ENCODE results near the gene GUSB. TPM values are rescaled to one million over a fixed set of nuclear protein-coding genes. Genes with fewer than 3 reads are reported as not detected.
"Not testable (repeated sequence)": the region's sequence is repeated elsewhere in the genome, so short reads cannot be mapped to it uniquely, and the experiment has no call there.

The GUSB gene
- total and polyA plus RNA-seq, 2 donors (not counting 1 experiment from before 2014, with no cell fraction given), result 21.8 to 42.6 TPM

DNA sequence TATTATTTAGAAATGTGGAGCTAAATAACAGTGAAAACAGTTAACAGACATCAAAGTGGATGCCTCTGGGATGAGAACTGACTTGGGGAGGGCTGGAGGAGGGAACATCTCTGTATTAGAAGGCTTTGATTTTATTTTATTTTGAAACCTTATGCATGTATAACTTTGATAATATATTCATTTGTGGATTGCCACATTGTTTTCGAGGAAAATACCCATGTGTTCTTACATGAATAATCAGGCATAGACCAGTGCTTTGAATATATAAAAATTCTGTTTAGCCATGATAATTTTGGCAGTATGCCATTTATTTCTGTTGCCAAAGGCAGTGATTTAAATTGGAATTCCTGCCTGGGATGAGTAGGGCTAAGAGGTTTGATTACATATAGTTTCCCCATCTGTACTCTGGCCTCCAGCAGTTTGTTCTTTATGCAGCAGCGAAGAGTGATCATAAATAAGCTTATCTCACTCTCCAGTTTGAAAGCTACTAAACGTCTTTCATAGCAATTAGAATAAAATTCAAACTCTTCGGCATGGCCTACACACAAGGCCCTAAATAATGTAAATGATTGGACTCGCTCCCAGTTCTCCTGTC, 18.9 kb upstream of the GUSB start:
- H3K4me1 ChIP-seq (ENCODE audit: control insufficient read depth, extremely low read depth, insufficient read depth, low read length); H3K9me3 ChIP-seq (ENCODE audit: control insufficient read depth, insufficient read depth, low read depth, low read length); H2AFZ ChIP-seq (ENCODE audit: low read length); H3K4me3 ChIP-seq (replicated peaks in 1 of 4; ENCODE audit: control extremely low read depth in 1 of 4, insufficient read depth in 1 of 4, low read depth in 3 of 4, low read length in 4 of 4); H3K36me3 ChIP-seq (ENCODE audit: control insufficient read depth, insufficient read depth, low read length); H3K27ac ChIP-seq (ENCODE audit: insufficient read depth, low read length); DNase-seq (ENCODE audit: low read depth in 2 of 2); H3K4me2 ChIP-seq (ENCODE audit: extremely low read depth, insufficient read depth, low read length); H4K20me1 ChIP-seq (ENCODE audit: control insufficient read depth, extremely low read depth, insufficient read depth, low read length); H3K79me2 ChIP-seq (ENCODE audit: control insufficient read depth, insufficient read depth, low read length); H3K9ac ChIP-seq (ENCODE audit: insufficient read depth, low read length); H3K27me3 ChIP-seq (ENCODE audit: control insufficient read depth, insufficient read depth, low read length): not testable (repeated sequence)

DNA sequence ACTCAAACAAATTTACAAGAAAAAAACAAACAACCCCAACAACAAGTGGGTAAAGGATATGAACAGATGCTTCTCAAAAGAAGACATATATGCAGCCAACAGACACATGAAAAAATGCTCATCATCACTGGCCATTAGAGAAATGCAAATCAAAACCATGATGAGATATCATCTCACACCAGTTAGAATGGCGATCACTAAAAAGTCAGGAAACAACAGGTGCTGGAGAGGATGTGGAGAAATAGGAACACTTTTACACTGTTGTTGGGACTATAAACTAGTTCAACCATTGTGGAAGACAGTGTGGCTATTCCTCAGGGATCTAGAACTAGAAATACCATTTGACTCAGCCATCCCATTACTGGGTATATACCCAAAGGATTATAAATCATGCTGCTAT, 13.0 kb upstream of the GUSB start:
- H3K79me2 ChIP-seq (ENCODE audit: control insufficient read depth, insufficient read depth, low read length); H3K4me2 ChIP-seq (ENCODE audit: extremely low read depth, insufficient read depth, low read length); H3K4me1 ChIP-seq (ENCODE audit: control insufficient read depth, extremely low read depth, insufficient read depth, low read length); H3K27ac ChIP-seq (ENCODE audit: insufficient read depth, low read length); DNase-seq (ENCODE audit: low read depth in 2 of 2); H3K4me3 ChIP-seq (replicated peaks in 1 of 4; ENCODE audit: control extremely low read depth in 1 of 4, insufficient read depth in 1 of 4, low read depth in 3 of 4, low read length in 4 of 4); H3K27me3 ChIP-seq (ENCODE audit: control insufficient read depth, insufficient read depth, low read length); H2AFZ ChIP-seq (ENCODE audit: low read length); H3K9me3 ChIP-seq (ENCODE audit: control insufficient read depth, insufficient read depth, low read depth, low read length); H3K36me3 ChIP-seq (ENCODE audit: control insufficient read depth, insufficient read depth, low read length); H4K20me1 ChIP-seq (ENCODE audit: control insufficient read depth, extremely low read depth, insufficient read depth, low read length); H3K9ac ChIP-seq (ENCODE audit: insufficient read depth, low read length): not testable (repeated sequence)

GRCh38 chr7:65992526-65992925, 10.5 kb upstream of the GUSB start:
- H4K20me1 ChIP-seq (ENCODE audit: control insufficient read depth, extremely low read depth, insufficient read depth, low read length), result no peaks in the 10 kb centered on the region
- H3K79me2 ChIP-seq (ENCODE audit: control insufficient read depth, insufficient read depth, low read length), result no peaks in the 10 kb centered on the region
- no peak for DNase-seq (ENCODE audit: low read depth in 2 of 2)
- no peaks in the 10 kb centered on the region for H3K27me3 ChIP-seq (ENCODE audit: control insufficient read depth, insufficient read depth, low read length)
- H3K4me1 ChIP-seq (ENCODE audit: control insufficient read depth, extremely low read depth, insufficient read depth, low read length), result no peaks in the 10 kb centered on the region
- no peaks in the 10 kb centered on the region for H3K9me3 ChIP-seq (ENCODE audit: control insufficient read depth, insufficient read depth, low read depth, low read length)
- no peak overlapping the region for H3K4me3 ChIP-seq (replicated peaks in 1 of 4; ENCODE audit: control extremely low read depth in 1 of 4, insufficient read depth in 1 of 4, low read depth in 3 of 4, low read length in 4 of 4)
- H2AFZ ChIP-seq (ENCODE audit: low read length), result no peak overlapping the region
- H3K9ac ChIP-seq (ENCODE audit: insufficient read depth, low read length), result no peak overlapping the region
- no peak overlapping the region for H3K4me2 ChIP-seq (ENCODE audit: extremely low read depth, insufficient read depth, low read length)
- H3K36me3 ChIP-seq (ENCODE audit: control insufficient read depth, insufficient read depth, low read length), result no peaks in the 10 kb centered on the region
- TF ChIP-seq EZH2 (IDR thresholded peaks at IDR 0.05; ENCODE audit: low read length, missing control alignments) (no peak), CTCF (conservative IDR thresholded peaks at IDR 0.05 in 1 of 2, IDR thresholded peaks at IDR 0.05 in 1 of 2; ENCODE audit: low read depth in 1 of 2, low read length in 2 of 2) (no peak)
- H3K27ac ChIP-seq (ENCODE audit: insufficient read depth, low read length), result no peak overlapping the region

- not testable (repeated sequence) for H3K4me3 ChIP-seq (replicated peaks in 1 of 4; ENCODE audit: control extremely low read depth in 1 of 4, insufficient read depth in 1 of 4, low read depth in 3 of 4, low read length in 4 of 4); H3K79me2 ChIP-seq (ENCODE audit: control insufficient read depth, insufficient read depth, low read length); H3K36me3 ChIP-seq (ENCODE audit: control insufficient read depth, insufficient read depth, low read length); H3K27ac ChIP-seq (ENCODE audit: insufficient read depth, low read length); H2AFZ ChIP-seq (ENCODE audit: low read length); H3K4me1 ChIP-seq (ENCODE audit: control insufficient read depth, extremely low read depth, insufficient read depth, low read length); H3K9ac ChIP-seq (ENCODE audit: insufficient read depth, low read length); H3K27me3 ChIP-seq (ENCODE audit: control insufficient read depth, insufficient read depth, low read length); H4K20me1 ChIP-seq (ENCODE audit: control insufficient read depth, extremely low read depth, insufficient read depth, low read length); H3K4me2 ChIP-seq (ENCODE audit: extremely low read depth, insufficient read depth, low read length); DNase-seq (ENCODE audit: low read depth in 2 of 2); H3K9me3 ChIP-seq (ENCODE audit: control insufficient read depth, insufficient read depth, low read depth, low read length)
These were observed 9.8 kb upstream of the GUSB start for GRCh38 chr7:65991829-65992228.
